ENCODE measurements around the gene FUBP3.
"Not testable (repeated sequence)": the region's sequence is repeated elsewhere in the genome, so short reads cannot be mapped to it uniquely, and the experiment has no call there.

The FUBP3 gene

GRCh38 chr9:130556396-130557076 lies 22.8 kb upstream of the FUBP3 start:
- no peaks in the 10 kb centered on the region for H3K27me3 ChIP-seq (ENCODE audit: insufficient read depth, poor library complexity, severe bottlenecking)
- no peak for DNase-seq (ENCODE audit: low read depth in 1 of 2, low spot score in 1 of 2)
- H3K4me3 ChIP-seq (replicated peaks; ENCODE audit: insufficient read depth, low read length), result no peak overlapping the region
- TF ChIP-seq CTCF (IDR thresholded peaks at IDR 0.05; ENCODE audit: insufficient read depth, low read length) (no peak), REST (IDR thresholded peaks at IDR 0.05; ENCODE audit: insufficient replicate concordance, low read depth) (no peak), POLR2AphosphoS5 (IDR thresholded peaks at IDR 0.05; ENCODE audit: low read depth) (no peak), GABPA (IDR thresholded peaks at IDR 0.05; ENCODE audit: low read depth) (no peak), SPI1 (IDR thresholded peaks at IDR 0.05; ENCODE audit: borderline replicate concordance, low read depth) (no peak)
- H3K27ac ChIP-seq (replicated peaks), result no peak overlapping the region

- Histone ChIP-seq H3K27me3 (ENCODE audit: insufficient read depth, poor library complexity, severe bottlenecking) (no peaks in the 10 kb centered on the region), H3K4me3 (replicated peaks; ENCODE audit: insufficient read depth, low read length) (no peak overlapping the region), H3K27ac (replicated peaks) (no peak overlapping the region)
- DNase-seq (ENCODE audit: low read depth in 1 of 2, low spot score in 1 of 2), result no peak
- TF ChIP-seq CTCF (IDR thresholded peaks at IDR 0.05; ENCODE audit: insufficient read depth, low read length) (no peak), REST (IDR thresholded peaks at IDR 0.05; ENCODE audit: insufficient replicate concordance, low read depth) (no peak), SPI1 (IDR thresholded peaks at IDR 0.05; ENCODE audit: borderline replicate concordance, low read depth) (no peak), POLR2AphosphoS5 (IDR thresholded peaks at IDR 0.05; ENCODE audit: low read depth) (no peak), GABPA (IDR thresholded peaks at IDR 0.05; ENCODE audit: low read depth) (no peak)
Measured at GRCh38 chr9:130557077-130557468, 22.3 kb upstream of the FUBP3 start.

- no peak for DNase-seq (ENCODE audit: low read depth in 1 of 2, low spot score in 1 of 2)
- TF ChIP-seq SPI1 (IDR thresholded peaks at IDR 0.05; ENCODE audit: borderline replicate concordance, low read depth) (no peak), GABPA (IDR thresholded peaks at IDR 0.05; ENCODE audit: low read depth) (no peak), POLR2AphosphoS5 (IDR thresholded peaks at IDR 0.05; ENCODE audit: low read depth) (no peak), CTCF (IDR thresholded peaks at IDR 0.05; ENCODE audit: insufficient read depth, low read length) (no peak)
- H3K4me3 ChIP-seq (replicated peaks; ENCODE audit: insufficient read depth, low read length), result no peak overlapping the region
- H3K27me3 ChIP-seq (ENCODE audit: insufficient read depth, poor library complexity, severe bottlenecking), result no peaks in the 10 kb centered on the region
- H3K27ac ChIP-seq (replicated peaks), result no peak overlapping the region
Measured at GRCh38 chr9:130561056-130561455, 18.3 kb upstream of the FUBP3 start.

GRCh38 chr9:130562525-130562924 lies 16.9 kb upstream of the FUBP3 start:
- DNase-seq (ENCODE audit: low read depth in 1 of 2, low spot score in 1 of 2); H3K27ac ChIP-seq (replicated peaks); H3K27me3 ChIP-seq (ENCODE audit: insufficient read depth, poor library complexity, severe bottlenecking); H3K4me3 ChIP-seq (replicated peaks; ENCODE audit: insufficient read depth, low read length): not testable (repeated sequence)
